Type B pancreatic cell (in vitro differentiated cells): ENCODE measurements around the gene TULP4. TPM values are rescaled to one million over a fixed set of nuclear protein-coding genes. Genes with fewer than 3 reads are reported as not detected.
"Not testable (repeated sequence)": the region's sequence is repeated elsewhere in the genome, so short reads cannot be mapped to it uniquely, and the experiment has no call there.

Experiments used
- DNase-seq: peaks from one replicate; pipeline ENCODE4 v3.0.0; 2021; ENCODE audit warnings: mixed read lengths; ENCODE audit not compliant: unreplicated experiment; ENCODE audit errors: extremely low spot score
- H3K27ac Mint-ChIP-seq: 2 replicates; pipeline ENCODE4 v1.8.0; 2021; ENCODE audit warnings: mild to moderate bottlenecking, mixed read lengths
- H3K27me3 Mint-ChIP-seq: 2 replicates; pipeline ENCODE4 v1.8.0; 2021; ENCODE audit warnings: mixed read lengths
- H3K36me3 Mint-ChIP-seq: 2 replicates; pipeline ENCODE4 v1.8.0; 2021; ENCODE audit warnings: mixed read lengths
- H3K4me1 Mint-ChIP-seq: one replicate; pipeline ENCODE4 v1.8.0; 2021; ENCODE audit warnings: mixed read lengths; ENCODE audit not compliant: unreplicated experiment
- H3K4me3 Mint-ChIP-seq: 2 replicates; pipeline ENCODE4 v1.8.0; 2021; ENCODE audit warnings: mild to moderate bottlenecking, mixed read lengths
- H3K9me3 Mint-ChIP-seq: 2 replicates; pipeline ENCODE4 v1.8.0; 2021; ENCODE audit warnings: mixed read lengths
- CTCF ChIP-seq: fragments of 200-600 bp; sonication (generic); conservative IDR thresholded peaks from 2 replicates; pipeline ENCODE4 v1.5.0; 2021; ENCODE audit warnings: antibody characterized with exemption, mild to moderate bottlenecking
- total RNA-seq: library from RNA; stranded (reverse); gene quantifications from 2 replicates; pipeline ENCODE4 v1.2.1, GENCODE V29; 2021; ENCODE audit warnings: low replicate concordance

TULP4 gene
- total RNA-seq, 1 donor from 2014 or later, result 109 TPM

GRCh38 chr6:158347335-158347734 lies 35.1 kb downstream of the TULP4 start:
- Mint-ChIP-seq H3K4me1 (no peaks in the 10 kb centered on the region), H3K4me3 (no peak overlapping the region), H3K36me3 (peaks cover 36% of the 10 kb centered on the region), H3K27ac (no peak overlapping the region), H3K9me3 (peaks cover 18% of the 10 kb centered on the region), H3K27me3 (no peaks in the 10 kb centered on the region)
- no peak for DNase-seq
- no peak for TF ChIP-seq CTCF

GRCh38 chr6:158348737-158349504 lies 36.7 kb downstream of the TULP4 start:
- DNase-seq, H3K4me3 Mint-ChIP-seq, H3K27me3 Mint-ChIP-seq, H3K27ac Mint-ChIP-seq, H3K4me1 Mint-ChIP-seq: not testable (repeated sequence)
- H3K9me3 Mint-ChIP-seq, result peaks cover 17% of the 10 kb centered on the region
- peaks cover 38% of the 10 kb centered on the region for H3K36me3 Mint-ChIP-seq

- not testable (repeated sequence) for H3K9me3 Mint-ChIP-seq, DNase-seq, H3K27ac Mint-ChIP-seq, H3K4me3 Mint-ChIP-seq, H3K4me1 Mint-ChIP-seq, H3K27me3 Mint-ChIP-seq
- peaks cover 31% of the 10 kb centered on the region for H3K36me3 Mint-ChIP-seq
These were observed 37.4 kb downstream of the TULP4 start for GRCh38 chr6:158349505-158350275.

GRCh38 chr6:158350731-158351130 lies 38.5 kb downstream of the TULP4 start:
- H3K36me3 Mint-ChIP-seq, result peaks cover 24% of the 10 kb centered on the region
- H3K27me3 Mint-ChIP-seq, H3K4me3 Mint-ChIP-seq, H3K9me3 Mint-ChIP-seq, H3K4me1 Mint-ChIP-seq, H3K27ac Mint-ChIP-seq, DNase-seq: not testable (repeated sequence)

- no peaks in the 10 kb centered on the region for H3K27me3 Mint-ChIP-seq
These were observed 41.9 kb downstream of the TULP4 start for GRCh38 chr6:158353883-158354877.

More at GRCh38 chr6:158353883-158354877, 41.9 kb downstream of the TULP4 start:
- Mint-ChIP-seq H3K9me3 (no peaks in the 10 kb centered on the region), H3K36me3 (peaks cover 9% of the 10 kb centered on the region), H3K27ac (no peak overlapping the region), H3K4me1 (peaks cover 28% of the 10 kb centered on the region), H3K4me3 (no peak overlapping the region)
- no peak for TF ChIP-seq CTCF
- no peak for DNase-seq
